HG02852 (cell line): Measurements from ENCODE around the gene RAD51.

ENCODE experiments used
- ATAC-seq: cut with Tn5 transposase; IDR thresholded peaks from one replicate; pipeline ENCODE4 v1.9.1; 2021; ENCODE audit warnings: mild to moderate bottlenecking, moderate library complexity; ENCODE audit not compliant: unreplicated experiment

RAD51 gene

GRCh38 chr15:40776537-40777141, 81.7 kb downstream of the RAD51 start:
- ATAC-seq, result no peak
